Measurements from ENCODE around the gene MGAT3. TPM values are rescaled to one million over a fixed set of nuclear protein-coding genes. Genes with fewer than 3 reads are reported as not detected.
A peak's percentile ranks its signal among the peaks of the same experiment; 100 is the strongest.

The MGAT3 gene
- total and polyA plus RNA-seq, 2 of the 8 experiments (the other 6 are each of a cell fraction or from before 2014, with no cell fraction given) = 4.3 to 9.2 TPM

DNA sequence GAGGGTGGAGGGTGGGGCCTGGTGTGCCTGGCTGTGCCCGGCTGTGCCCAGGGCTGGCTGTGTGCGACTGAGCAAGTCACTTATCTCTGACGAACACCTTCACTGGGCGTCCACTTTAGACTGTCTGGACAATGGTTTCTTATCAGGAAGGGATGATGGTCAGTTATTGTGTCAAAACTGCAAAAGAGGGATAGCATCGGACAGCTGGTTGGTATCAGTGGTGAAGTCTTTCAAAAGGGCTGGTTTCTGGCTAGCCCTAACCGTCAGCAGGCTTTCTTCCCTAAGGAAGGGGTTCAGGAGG lies 4.1 kb upstream of the MGAT3 start:
- 90% methylated on average over 6 of the region's 6 CpGs; no CpG with 5 or more reads in 1 of the 2 experiments for WGBS, 2 experiments (ENCODE audit: extremely low coverage in 1 of 2, insufficient coverage in 1 of 2, insufficient read length in 1 of 2, insufficient replicate concordance in 2 of 2, low coverage in 1 of 2, low lambda C conversion rate in 2 of 2, missing lambda C conversion rate in 1 of 2)

More for the DNA sequence above, 4.1 kb upstream of the MGAT3 start:
- ChIA-PET CTCF (ENCODE audit: partially characterized antibody) (interaction anchor here (0.9 to 4.2 kb wide), 10 partner anchors 9 to 61 kb away, joined by 3 to 19 read pairs (median 4); partner anchors contain the start of gene TAB1), POLR2A (ENCODE audit: partially characterized antibody) (interaction anchor here (0.6 to 2.7 kb wide), 6 partner anchors 9 to 269 kb away, joined by 3 to 9 read pairs (median 3); no protein-coding TSS in a partner anchor)
- Histone ChIP-seq H3K9me3 (ENCODE audit: insufficient read depth in 2 of 2, low read depth in 1 of 2, low read length in 1 of 2) (no peaks in the 10 kb centered on the region), H4K8ac (ENCODE audit: extremely low read depth, insufficient read depth, low read length) (no peak overlapping the region), H2BK12ac (ENCODE audit: low read depth, low read length) (peak overlapping the region; percentile 60; the same call in 1 of the 2 replicates), H2BK120ac (replicated peaks; ENCODE audit: low read depth, low read length) (no peak overlapping the region), H3K36me3 (ENCODE audit: control insufficient read depth in 2 of 4, insufficient read depth in 4 of 4, low read length in 3 of 4) (no peaks in the 10 kb centered on the region), H3K27ac (ENCODE audit: low read depth, low read length) (no peak overlapping the region), H3K23ac (ENCODE audit: insufficient read length) (no peak overlapping the region), H2BK20ac (ENCODE audit: low read length) (no peak overlapping the region; the same call in 1 of the 2 replicates), H2BK15ac (ENCODE audit: low read length) (peak overlapping the region; percentile 72; the same call in 1 of the 2 replicates), H3K4ac (replicated peaks; ENCODE audit: insufficient read length, low read depth, low read length) (no peak overlapping the region), H2AFZ (ENCODE audit: low read length) (no peak overlapping the region), H3K14ac (ENCODE audit: insufficient read length) (no peak overlapping the region), H3K79me1 (ENCODE audit: low read depth, low read length) (no peaks in the 10 kb centered on the region; the same call in 1 of the 2 replicates), H3K23me2 (ENCODE audit: low read depth, low read length) (peaks cover 5% of the 10 kb centered on the region; the same call in 1 of the 2 replicates), H4K20me1 (replicated peaks in 1 of 2; ENCODE audit: control insufficient read depth in 1 of 2, insufficient read depth in 2 of 2, low read length in 2 of 2) (no peaks in the 10 kb centered on the region), H4K91ac (replicated peaks; ENCODE audit: insufficient read length, low read length) (no peak overlapping the region), H3K4me2 (ENCODE audit: insufficient read depth in 1 of 2, low read depth in 2 of 2, low read length in 2 of 2) (no peak overlapping the region), H2BK5ac (ENCODE audit: low read depth, low read length) (0 out of 2 replicates have a peak overlapping the region, but pooled peaks have one; percentile 35), H3K9ac (replicated peaks in 1 of 4; ENCODE audit: extremely low read depth in 1 of 4, low read depth in 3 of 4, low read length in 3 of 4) (no peak overlapping the region), H3K79me2 (ENCODE audit: control insufficient read depth in 1 of 2, insufficient read depth in 2 of 2, low read length in 2 of 2) (no peaks in the 10 kb centered on the region), H3K4me3 (ENCODE audit: extremely low read depth in 1 of 4, insufficient read depth in 2 of 4, low read depth in 3 of 4, low read length in 4 of 4) (no peak overlapping the region), H3K4me1 (replicated peaks in 1 of 4; ENCODE audit: control insufficient read depth in 3 of 4, insufficient read depth in 4 of 4, low read length in 3 of 4) (peaks cover 0 to 30% (median 21%) of the 10 kb centered on the region in 4 experiments; a peak in 6 of 7 replicates), H2AK5ac (ENCODE audit: low read depth, low read length) (peak overlapping the region; percentile 53; the same call in 1 of the 2 replicates), H4K5ac (ENCODE audit: insufficient read length, low read depth, low read length) (no peak overlapping the region), H3K18ac (ENCODE audit: extremely low read depth, low read length) (no peak overlapping the region; the same call in 1 of the 2 replicates), H3K27me3 (replicated peaks in 1 of 4; ENCODE audit: control insufficient read depth in 3 of 4, extremely low read depth in 1 of 4, insufficient read depth in 3 of 4, low read length in 3 of 4) (peaks cover 4 to 14% (median 11%) of the 10 kb centered on the region in 4 experiments; a peak in 5 of 7 replicates), H3K56ac (replicated peaks; ENCODE audit: insufficient read length, low read depth, low read length) (peak overlapping the region; percentile 12)
- no peak for FAIRE-seq
- TF ChIP-seq RBBP5 (IDR thresholded peaks at IDR 0.05; ENCODE audit: borderline replicate concordance, low read depth, low read length) (no peak), RXRA (IDR thresholded peaks at IDR 0.05; ENCODE audit: insufficient read depth, low read depth, low read length) (no peak), SIX5 (IDR thresholded peaks at IDR 0.05; ENCODE audit: low read depth, low read length) (no peak), TEAD4 (IDR thresholded peaks at IDR 0.05; ENCODE audit: low read depth, low read length) (no peak)
- no peak for DNase-seq (ENCODE audit: low read depth in 1 of 2, low spot score in 2 of 2)

Data from H1 (cell line).